ENCODE measurements around the gene PALLD. TPM values are rescaled to one million over a fixed set of nuclear protein-coding genes. Genes with fewer than 3 reads are reported as not detected.
"Not testable (repeated sequence)": the region's sequence is repeated elsewhere in the genome, so short reads cannot be mapped to it uniquely, and the experiment has no call there.

PALLD gene
- 100 to 1,000 TPM; 112 to 663 (median 150) TPM for total RNA-seq
- long read RNA-seq, donor 1, full-length matches to known transcripts: 370 of 893 reads
- long read RNA-seq, donor 1, partial matches to known transcripts: 363 of 893 reads
- long read RNA-seq, donor 1, other reads (novel, unspliced or antisense): 160 of 893 reads
- long read RNA-seq, donor 2, full-length matches to known transcripts: 23 of 126 reads
- long read RNA-seq, donor 2, partial matches to known transcripts: 48 of 126 reads
- long read RNA-seq, donor 2, other reads (novel, unspliced or antisense): 55 of 126 reads

GRCh38 chr4:168496834-168497233 lies at the start of gene PALLD:
Gene PALLD (plus strand): TSS chr4:168497052.
- intact Hi-C loops (cut with DNase I, micrococcal nuclease): no loop called here
- ATAC-seq: no peak

GRCh38 chr4:168449063-168449462 lies 47.8 kb upstream of the PALLD start:
- H3K4me3 ChIP-seq; intact Hi-C loops (cut with DNase I, micrococcal nuclease); ATAC-seq; H3K36me3 ChIP-seq (ENCODE audit: low read depth); DNase-seq; H3K4me1 ChIP-seq (ENCODE audit: low read depth); H3K9me3 ChIP-seq: not testable (repeated sequence)

More at GRCh38 chr4:168496834-168497233, at the start of gene PALLD:
- Histone ChIP-seq H3K4me1 (ENCODE audit: low read depth) (no peaks in the 10 kb centered on the region), H3K36me3 (ENCODE audit: low read depth) (no peaks in the 10 kb centered on the region), H3K9me3 (no peaks in the 10 kb centered on the region), H3K4me3 (no peak within 1 kb of the TSS)
- TF ChIP-seq CTCF (IDR thresholded peaks at IDR 0.05): no peak
- no peak for DNase-seq

- intact Hi-C loops (cut with DNase I, micrococcal nuclease): no loop called here
- peak; percentile 48 for ATAC-seq
These were observed 47.0 kb upstream of the PALLD start for GRCh38 chr4:168449719-168450452.

DNA sequence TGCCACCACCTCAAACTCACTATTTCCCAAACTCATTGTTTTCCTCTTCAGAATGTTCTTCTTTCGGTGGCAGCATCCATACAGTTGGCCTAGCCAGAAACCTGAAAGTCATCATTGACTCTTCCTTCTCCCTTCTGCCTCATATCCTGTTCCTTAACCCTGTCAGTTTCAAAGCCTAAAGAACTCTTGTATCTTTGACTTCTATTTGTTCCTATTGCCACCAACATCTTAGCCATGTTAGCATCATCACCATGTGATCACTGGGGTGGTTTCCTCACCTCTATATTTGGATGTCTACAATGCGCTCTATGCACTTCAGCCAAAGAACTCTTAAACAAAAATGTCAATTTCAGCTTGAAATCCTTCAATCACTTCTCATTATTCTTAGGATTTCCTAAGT lies 45.5 kb upstream of the PALLD start:
- TF ChIP-seq CTCF (IDR thresholded peaks at IDR 0.05): no peak
- Histone ChIP-seq H3K9me3 (no peaks in the 10 kb centered on the region), H3K4me3 (no peak overlapping the region), H3K36me3 (ENCODE audit: low read depth) (no peaks in the 10 kb centered on the region), H3K4me1 (ENCODE audit: low read depth) (no peaks in the 10 kb centered on the region)
- ATAC-seq (no peak), DNase-seq (no peak)
- intact Hi-C loops (cut with DNase I, micrococcal nuclease): no loop called here

More at GRCh38 chr4:168449719-168450452, 47.0 kb upstream of the PALLD start:
- Histone ChIP-seq H3K9me3 (no peaks in the 10 kb centered on the region), H3K4me3 (no peak overlapping the region), H3K36me3 (ENCODE audit: low read depth) (no peaks in the 10 kb centered on the region), H3K4me1 (ENCODE audit: low read depth) (no peaks in the 10 kb centered on the region)
- no peak for TF ChIP-seq CTCF (IDR thresholded peaks at IDR 0.05)
- peak in 1 of 3 donors; percentile 25 for DNase-seq

- peak; percentile 54 for ATAC-seq
- no peaks in the 10 kb centered on the region for H3K4me1 ChIP-seq (ENCODE audit: low read depth)
- no peak for TF ChIP-seq CTCF (IDR thresholded peaks at IDR 0.05)
- intact Hi-C loops (cut with DNase I, micrococcal nuclease): no loop called here
- H3K9me3 ChIP-seq: no peaks in the 10 kb centered on the region
- H3K36me3 ChIP-seq (ENCODE audit: low read depth): no peaks in the 10 kb centered on the region
- H3K4me3 ChIP-seq: no peak overlapping the region
- DNase-seq: no peak
These were observed 45.0 kb upstream of the PALLD start for GRCh38 chr4:168451744-168452390.

DNA sequence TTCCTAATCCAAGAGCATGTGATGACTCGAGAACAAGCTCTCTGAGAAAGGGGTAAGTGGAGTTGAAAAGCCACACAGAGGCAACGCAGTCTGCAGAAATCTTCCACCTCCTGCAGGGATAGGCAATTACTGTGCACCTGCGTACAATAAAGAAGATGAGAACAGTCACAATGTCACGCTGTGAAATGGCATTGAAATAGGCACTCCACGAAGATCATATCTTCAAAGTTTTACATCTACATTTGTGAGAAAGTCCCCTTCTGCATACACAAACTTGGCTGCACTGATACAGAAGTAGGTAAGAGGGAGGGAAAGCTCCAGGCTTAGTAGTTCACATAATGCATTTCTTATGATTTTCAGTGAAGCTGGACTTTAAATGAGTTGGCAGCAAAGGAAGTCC lies 43.7 kb upstream of the PALLD start:
- no peaks in the 10 kb centered on the region for H3K4me1 ChIP-seq (ENCODE audit: low read depth)
- no peak for DNase-seq
- no peaks in the 10 kb centered on the region for H3K9me3 ChIP-seq
- intact Hi-C loops (cut with DNase I, micrococcal nuclease): no loop called here
- H3K4me3 ChIP-seq: no peak overlapping the region
- no peak for ATAC-seq
- no peak for TF ChIP-seq CTCF (IDR thresholded peaks at IDR 0.05)
- no peaks in the 10 kb centered on the region for H3K36me3 ChIP-seq (ENCODE audit: low read depth)

DNA sequence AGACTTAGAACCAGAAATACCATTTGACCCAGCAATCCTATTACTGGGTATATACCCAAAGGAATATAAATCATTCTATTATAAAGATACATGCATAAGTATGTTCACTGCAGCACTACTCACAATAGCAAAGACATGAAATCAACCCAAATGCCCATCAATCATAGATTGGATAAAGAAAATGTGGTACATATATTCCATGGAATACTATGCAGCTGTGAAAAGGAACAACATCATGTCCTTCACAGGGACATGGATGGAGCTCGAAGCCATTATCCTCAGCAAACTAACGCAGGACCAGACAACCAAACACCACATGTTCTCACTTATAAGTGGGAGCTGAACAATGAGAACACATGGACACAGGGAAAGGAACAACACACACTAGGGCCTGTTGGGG lies 38.6 kb upstream of the PALLD start:
- H3K36me3 ChIP-seq (ENCODE audit: low read depth); DNase-seq; H3K4me1 ChIP-seq (ENCODE audit: low read depth); intact Hi-C loops (cut with DNase I, micrococcal nuclease); H3K4me3 ChIP-seq; H3K9me3 ChIP-seq; ATAC-seq: not testable (repeated sequence)

Measured in mucosa of descending colon (tissue), 3 donors.